Lower lobe of right lung (tissue), 2 donors: Measurements from ENCODE around the gene ZCCHC17. TPM values are rescaled to one million over a fixed set of nuclear protein-coding genes. Genes with fewer than 3 reads are reported as not detected.
"Not testable (repeated sequence)": the region's sequence is repeated elsewhere in the genome, so short reads cannot be mapped to it uniquely, and the experiment has no call there.

Experiments used
- ATAC-seq, 2 donors: fragments of 200-7000 bp; cut with Tn5 transposase; one replicate each; pipeline ENCODE4 v1.9.1; 2020 to 2022; ENCODE audit warnings: mild to moderate bottlenecking in 2 of 2, moderate library complexity in 2 of 2
- DNase-seq: peaks from one replicate; pipeline ENCODE4 v3.0.0-alpha.2; 2020
- H3K27ac ChIP-seq: fragments of 200-600 bp; one replicate; pipeline ENCODE4 v1.8.0; 2022
- H3K27me3 ChIP-seq: fragments of 200-600 bp; one replicate; pipeline ENCODE4 v1.8.0; 2022; ENCODE audit warnings: low read depth
- H3K36me3 ChIP-seq: fragments of 200-600 bp; one replicate; pipeline ENCODE4 v1.8.0; 2022; ENCODE audit warnings: mild to moderate bottlenecking
- H3K4me1 ChIP-seq: fragments of 200-600 bp; one replicate; pipeline ENCODE4 v1.8.0; 2022
- H3K4me3 ChIP-seq: fragments of 200-600 bp; one replicate; pipeline ENCODE4 v1.8.0; 2022; ENCODE audit warnings: mild to moderate bottlenecking
- H3K9me3 ChIP-seq: fragments of 200-600 bp; one replicate; pipeline ENCODE4 v1.8.0; 2022
- CTCF ChIP-seq: fragments of 200-600 bp; IDR thresholded peaks from one replicate; pipeline ENCODE4 v1.8.0; 2022; ENCODE audit warnings: antibody characterized with exemption, mild to moderate bottlenecking
- intact Hi-C: fragments of 100-400 bp; cut with DNase I; formaldehyde crosslinking; loops from one replicate; pipeline ENCODE4 v1.11.0; 2022
- total RNA-seq: library from RNA; stranded (reverse); fragmentation: NEBNext Ultra II Directional; extraction: Animal tissue kit (Norgen Biotek cat#: 25700); gene quantifications from one replicate; pipeline ENCODE4 v1.2.1, GENCODE V29; 2021
- donor health status: DM: no; HTN: yes; CAD: no; lungs with severe emphysema.

ZCCHC17 gene
- total RNA-seq, 1 donor from 2014 or later = 22.5 TPM

DNA sequence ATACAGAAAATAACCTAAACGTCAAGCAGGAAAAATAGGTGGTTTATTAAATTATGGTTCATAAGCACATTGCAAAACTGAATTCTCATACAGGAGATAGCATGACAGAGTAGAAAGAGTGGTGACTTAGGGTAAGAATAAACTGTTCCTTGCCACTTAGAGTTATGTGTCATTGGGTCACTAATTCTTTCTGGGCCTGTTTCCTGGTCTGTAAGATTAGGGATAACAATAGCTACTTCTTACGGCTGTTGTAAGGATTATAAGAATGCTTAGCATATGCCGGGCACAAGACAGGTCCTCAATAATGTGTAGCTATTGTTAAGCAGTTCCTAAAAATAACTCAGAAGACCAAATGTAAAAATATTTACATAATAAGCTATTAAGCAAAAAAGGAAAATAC is 24.5 kb upstream of the ZCCHC17 start:
- H3K27ac ChIP-seq = no peak overlapping the region
- no peak for ATAC-seq
- H3K36me3 ChIP-seq = peaks cover 96% of the 10 kb centered on the region
- no peak for TF ChIP-seq CTCF
- DNase-seq = no peak
- H3K4me3 ChIP-seq = no peak overlapping the region
- H3K4me1 ChIP-seq = no peaks in the 10 kb centered on the region
- H3K9me3 ChIP-seq = no peaks in the 10 kb centered on the region
- intact Hi-C loops = no loop called here
- H3K27me3 ChIP-seq = no peaks in the 10 kb centered on the region

DNA sequence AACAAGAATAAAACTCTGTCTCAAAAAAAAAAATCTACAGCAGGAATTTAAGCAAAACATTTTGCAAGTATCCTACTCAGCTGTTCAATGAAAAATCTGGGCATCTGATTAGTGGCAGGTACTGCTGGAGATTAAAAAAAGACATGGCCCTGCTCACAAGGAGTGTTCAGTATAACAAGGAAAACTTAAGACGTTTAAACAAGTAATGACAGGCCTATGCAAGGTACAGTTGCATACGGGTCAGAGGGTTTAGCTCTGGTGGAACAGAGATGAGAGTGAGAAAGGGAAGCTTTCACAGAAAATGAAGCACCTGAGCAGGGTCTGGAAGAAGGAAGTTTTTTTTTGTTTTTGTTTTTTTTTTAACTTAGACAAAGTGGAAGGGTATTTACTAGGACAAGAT is 23.2 kb upstream of the ZCCHC17 start:
- peaks cover 96% of the 10 kb centered on the region for H3K36me3 ChIP-seq
- no peak overlapping the region for H3K27ac ChIP-seq
- no peaks in the 10 kb centered on the region for H3K9me3 ChIP-seq
- H3K4me1 ChIP-seq = no peaks in the 10 kb centered on the region
- no peaks in the 10 kb centered on the region for H3K27me3 ChIP-seq
- DNase-seq (no peak), ATAC-seq (no peak)
- intact Hi-C loops = no loop called here
- H3K4me3 ChIP-seq = no peak overlapping the region
- no peak for TF ChIP-seq CTCF

- H3K27me3 ChIP-seq, H3K4me3 ChIP-seq, H3K27ac ChIP-seq, H3K9me3 ChIP-seq, intact Hi-C loops, H3K4me1 ChIP-seq, DNase-seq, ATAC-seq: not testable (repeated sequence)
- H3K36me3 ChIP-seq = peaks cover 90% of the 10 kb centered on the region
Observed at GRCh38 chr1:31282426-31282825, 14.4 kb upstream of the ZCCHC17 start.

GRCh38 chr1:31287791-31288190 is 9.0 kb upstream of the ZCCHC17 start:
- H3K9me3 ChIP-seq, H3K4me3 ChIP-seq, intact Hi-C loops, H3K27me3 ChIP-seq, H3K4me1 ChIP-seq, DNase-seq, H3K27ac ChIP-seq, ATAC-seq: not testable (repeated sequence)
- H3K36me3 ChIP-seq = peaks cover 93% of the 10 kb centered on the region

DNA sequence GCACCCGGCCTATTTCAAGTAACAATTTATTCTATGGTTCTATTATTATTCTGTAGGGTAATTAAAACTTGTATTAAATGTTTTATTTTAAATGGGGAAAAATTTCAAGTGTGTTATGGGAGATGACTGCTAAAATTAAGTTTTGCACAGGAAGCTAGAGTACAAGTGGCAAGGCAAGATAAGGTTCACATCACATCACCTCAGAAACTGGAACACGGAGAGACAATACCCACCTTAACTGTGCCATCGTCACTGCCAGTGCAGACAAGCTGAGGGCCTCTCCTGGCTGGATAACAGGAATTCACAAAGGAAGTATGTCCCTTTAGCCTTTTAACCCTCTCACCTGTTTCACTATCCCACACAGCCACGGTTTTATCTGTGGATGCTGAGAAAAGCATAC is 7.8 kb upstream of the ZCCHC17 start:
- no peaks in the 10 kb centered on the region for H3K4me1 ChIP-seq
- H3K27me3 ChIP-seq = no peaks in the 10 kb centered on the region
- TF ChIP-seq CTCF = no peak
- no peak overlapping the region for H3K4me3 ChIP-seq
- intact Hi-C loops = no loop called here
- no peak for DNase-seq
- peaks cover 90% of the 10 kb centered on the region for H3K36me3 ChIP-seq
- ATAC-seq = no peak
- no peaks in the 10 kb centered on the region for H3K9me3 ChIP-seq
- H3K27ac ChIP-seq = no peak overlapping the region

DNA sequence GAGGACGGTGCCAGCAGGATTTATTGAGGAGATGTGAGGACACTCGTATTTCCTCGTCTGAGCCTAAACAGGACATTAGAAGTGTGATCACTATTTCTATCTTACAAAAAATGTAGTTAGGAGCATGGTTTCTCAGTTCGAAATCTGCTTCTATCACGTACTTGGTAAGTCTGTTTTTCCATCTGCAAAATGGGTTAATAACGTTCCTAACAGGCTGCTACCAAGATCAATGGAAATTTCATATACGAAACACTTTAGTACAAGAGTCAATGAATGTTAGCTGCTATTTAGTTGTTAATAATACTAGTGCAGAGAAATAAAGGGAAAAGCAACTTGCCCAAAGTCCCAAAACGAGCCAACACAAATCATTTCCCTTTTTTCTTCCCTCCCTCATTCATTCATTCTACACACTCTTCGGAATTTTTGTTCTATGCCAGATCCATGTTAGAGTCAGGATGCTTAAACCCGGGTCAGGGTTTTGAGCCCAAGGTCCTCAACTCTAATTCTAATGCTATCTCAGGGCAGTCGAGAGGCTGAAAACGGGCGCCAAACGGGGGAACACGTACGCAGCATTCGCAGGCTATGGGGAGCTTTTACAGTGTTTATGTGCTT is 852 bp upstream of the ZCCHC17 start:
- intact Hi-C loops = no loop called here

More for the DNA sequence above, 852 bp upstream of the ZCCHC17 start:
- H3K4me3 ChIP-seq = peak overlapping the region; percentile 96
- peaks cover 23% of the 10 kb centered on the region for H3K36me3 ChIP-seq
- peaks cover 34% of the 10 kb centered on the region for H3K4me1 ChIP-seq
- H3K27me3 ChIP-seq = no peaks in the 10 kb centered on the region
- DNase-seq (no peak), ATAC-seq (no peak)
- TF ChIP-seq CTCF = no peak
- H3K27ac ChIP-seq = peak overlapping the region; percentile 95
- no peaks in the 10 kb centered on the region for H3K9me3 ChIP-seq
